A673 (cell line): ENCODE data around the gene TEX30.

Source experiments
- CTCF ChIP-seq: fragments of 300-800, 200-600 bp; sonication (generic); conservative IDR thresholded peaks from 2 replicates; pipeline ENCODE4 v1.5.1; 2017; ENCODE audit warnings: low read depth, mild to moderate bottlenecking, antibody characterized with exemption, low read length, moderate library complexity, mixed read lengths
- EZH2 ChIP-seq: fragments of 200-600 bp; sonication (generic); IDR thresholded peaks from 2 replicates; pipeline ENCODE4 v1.6.1; 2017; ENCODE audit warnings: borderline replicate concordance, low read depth, mild to moderate bottlenecking, mixed read lengths, antibody characterized with exemption, low read length; ENCODE audit not compliant: poor library complexity, severe bottlenecking

DNA sequence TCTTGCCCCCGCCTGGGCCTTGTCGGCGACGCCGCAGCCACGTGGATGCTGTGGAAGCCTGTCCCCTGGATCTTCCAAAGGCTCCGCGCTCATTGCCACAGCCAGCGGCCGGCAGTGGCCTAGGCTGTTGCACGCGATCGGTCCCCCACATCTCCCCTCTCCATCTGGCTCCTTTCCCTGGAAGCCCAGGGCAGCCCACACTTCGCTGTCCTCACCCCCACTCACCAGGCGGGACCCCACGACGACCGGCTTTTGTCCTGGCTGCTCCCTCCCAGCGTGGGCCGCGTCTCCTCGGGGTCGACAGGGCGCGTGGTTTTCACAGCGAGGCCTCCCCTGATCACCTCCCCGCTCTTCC, 605 bp upstream of the TEX30 start:
- no peak for TF ChIP-seq CTCF
- no peak for TF ChIP-seq EZH2
